Measurements from ENCODE around the gene STMN3. TPM values are rescaled to one million over a fixed set of nuclear protein-coding genes. Genes with fewer than 3 reads are reported as not detected.

Gene STMN3
- total and polyA plus RNA-seq, 10 of the 15 experiments (the other 5 are each of a cell fraction or from before 2014, with no cell fraction given): 0.09 to 3.6 (median 1.4) TPM; not detected in 1

GRCh38 chr20:63657937-63658748 is 4.9 kb upstream of the STMN3 start, which contains the start of gene RTEL1:
Gene RTEL1 (plus strand): TSS chr20:63658312. CDS start chr20:63659403, 1,091 bp downstream.
- Histone ChIP-seq H3K79me2 (ENCODE audit: control insufficient read depth, insufficient read depth, low read length) (peaks cover 10% of the 10 kb centered on the region), H4K20me1 (ENCODE audit: control insufficient read depth, insufficient read depth) (no peaks in the 10 kb centered on the region), H3K27ac (ENCODE audit: control insufficient read depth, insufficient read depth) (peak within 1 kb of the TSS; percentile 84), H3K4me1 (ENCODE audit: control insufficient read depth, insufficient read depth, low read length) (peaks cover 8% of the 10 kb centered on the region), H3K27me3 (replicated peaks in 1 of 2; ENCODE audit: control insufficient read depth in 2 of 2, insufficient read depth in 2 of 2, low read length in 1 of 2) (peaks cover 2 to 7% of the 10 kb centered on the region in 2 experiments; a peak in 2 of 4 replicates), H3K36me3 (ENCODE audit: control insufficient read depth in 2 of 2, insufficient read depth in 2 of 2, low read length in 1 of 2) (peaks cover 0 to 2% of the 10 kb centered on the region in 2 experiments; a peak in 2 of 4 replicates), H3K4me2 (ENCODE audit: control insufficient read depth, insufficient read depth) (peak within 1 kb of the TSS; percentile 85), H3K9ac (ENCODE audit: control insufficient read depth, insufficient read depth, low read length) (peak within 1 kb of the TSS; percentile 78), H2AFZ (ENCODE audit: control insufficient read depth, low read depth, low read length) (peak within 1 kb of the TSS; percentile 98), H3K9me3 (replicated peaks; ENCODE audit: control insufficient read depth, insufficient read depth, low read length) (no peaks in the 10 kb centered on the region), H3K4me3 (peak within 1 kb of the TSS; percentile 93)
- CTCF ChIA-PET: interaction anchor here (0.7 to 2.2 kb wide), 11 partner anchors 10 to 381 kb away, joined by 3 to 10 read pairs (median 3); partner anchors contain the start of genes ARFRP1, LIME1, PTK6 and TPD52L2
- BruUV-seq (replicated peaks): no TSS peak
- ATAC-seq: peak; percentile 98
- peak; percentile 59 for DNase-seq (ENCODE audit: low read depth, low spot score)
- under 1% methylated on average over 72 of the region's 73 CpGs for WGBS (ENCODE audit: insufficient coverage, insufficient replicate concordance, low lambda C conversion rate, missing lambda C conversion rate)
- SMC1A ChIA-PET (ENCODE audit: uncharacterized antibody, unreplicated experiment): interaction anchor here (0.6 to 1.8 kb wide), 4 partner anchors 16 to 207 kb away, joined by 3 to 13 read pairs (median 5); partner anchors contain the start of genes PTK6 and TPD52L2
- peak; percentile 84 for FAIRE-seq
- intact Hi-C loops (cut with micrococcal nuclease; ENCODE audit: unreplicated experiment) (no loop called here), in situ Hi-C loops (cut with MboI) (no loop called here)
- POLR2A ChIA-PET: interaction anchor here (0.6 to 1.5 kb wide), 8 partner anchors 8 to 298 kb away, joined by 3 to 13 read pairs (median 4); partner anchors contain the start of genes ARFRP1, GMEB2, HELZ2 and PTK6
- RAD21 ChIA-PET (ENCODE audit: unreplicated experiment): interaction anchor here (0.7 to 1.5 kb wide), 10 partner anchors 10 to 239 kb away, joined by 3 to 24 read pairs (median 4); partner anchors contain the start of genes ARFRP1, LIME1, PTK6 and TPD52L2
- no peak; the same call in 1 of the 2 replicates for TF ChIP-seq HDAC2 (IDR thresholded peaks at IDR 0.05)
- TF ChIP-seq, protein P1, sequence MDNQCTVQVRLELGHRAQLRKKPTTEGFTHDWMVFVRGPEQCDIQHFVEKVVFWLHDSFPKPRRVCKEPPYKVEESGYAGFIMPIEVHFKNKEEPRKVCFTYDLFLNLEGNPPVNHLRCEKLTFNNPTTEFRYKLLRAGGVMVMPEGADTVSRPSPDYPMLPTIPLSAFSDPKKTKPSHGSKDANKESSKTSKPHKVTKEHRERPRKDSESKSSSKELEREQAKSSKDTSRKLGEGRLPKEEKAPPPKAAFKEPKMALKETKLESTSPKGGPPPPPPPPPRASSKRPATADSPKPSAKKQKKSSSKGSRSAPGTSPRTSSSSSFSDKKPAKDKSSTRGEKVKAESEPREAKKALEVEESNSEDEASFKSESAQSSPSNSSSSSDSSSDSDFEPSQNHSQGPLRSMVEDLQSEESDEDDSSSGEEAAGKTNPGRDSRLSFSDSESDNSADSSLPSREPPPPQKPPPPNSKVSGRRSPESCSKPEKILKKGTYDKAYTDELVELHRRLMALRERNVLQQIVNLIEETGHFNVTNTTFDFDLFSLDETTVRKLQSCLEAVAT (IDR thresholded peaks at IDR 0.05): peak; percentile 82
- no peak for TF ChIP-seq STAT3 (IDR thresholded peaks at IDR 0.05; ENCODE audit: low read depth, low read length)
- TF ChIP-seq, protein P2, sequence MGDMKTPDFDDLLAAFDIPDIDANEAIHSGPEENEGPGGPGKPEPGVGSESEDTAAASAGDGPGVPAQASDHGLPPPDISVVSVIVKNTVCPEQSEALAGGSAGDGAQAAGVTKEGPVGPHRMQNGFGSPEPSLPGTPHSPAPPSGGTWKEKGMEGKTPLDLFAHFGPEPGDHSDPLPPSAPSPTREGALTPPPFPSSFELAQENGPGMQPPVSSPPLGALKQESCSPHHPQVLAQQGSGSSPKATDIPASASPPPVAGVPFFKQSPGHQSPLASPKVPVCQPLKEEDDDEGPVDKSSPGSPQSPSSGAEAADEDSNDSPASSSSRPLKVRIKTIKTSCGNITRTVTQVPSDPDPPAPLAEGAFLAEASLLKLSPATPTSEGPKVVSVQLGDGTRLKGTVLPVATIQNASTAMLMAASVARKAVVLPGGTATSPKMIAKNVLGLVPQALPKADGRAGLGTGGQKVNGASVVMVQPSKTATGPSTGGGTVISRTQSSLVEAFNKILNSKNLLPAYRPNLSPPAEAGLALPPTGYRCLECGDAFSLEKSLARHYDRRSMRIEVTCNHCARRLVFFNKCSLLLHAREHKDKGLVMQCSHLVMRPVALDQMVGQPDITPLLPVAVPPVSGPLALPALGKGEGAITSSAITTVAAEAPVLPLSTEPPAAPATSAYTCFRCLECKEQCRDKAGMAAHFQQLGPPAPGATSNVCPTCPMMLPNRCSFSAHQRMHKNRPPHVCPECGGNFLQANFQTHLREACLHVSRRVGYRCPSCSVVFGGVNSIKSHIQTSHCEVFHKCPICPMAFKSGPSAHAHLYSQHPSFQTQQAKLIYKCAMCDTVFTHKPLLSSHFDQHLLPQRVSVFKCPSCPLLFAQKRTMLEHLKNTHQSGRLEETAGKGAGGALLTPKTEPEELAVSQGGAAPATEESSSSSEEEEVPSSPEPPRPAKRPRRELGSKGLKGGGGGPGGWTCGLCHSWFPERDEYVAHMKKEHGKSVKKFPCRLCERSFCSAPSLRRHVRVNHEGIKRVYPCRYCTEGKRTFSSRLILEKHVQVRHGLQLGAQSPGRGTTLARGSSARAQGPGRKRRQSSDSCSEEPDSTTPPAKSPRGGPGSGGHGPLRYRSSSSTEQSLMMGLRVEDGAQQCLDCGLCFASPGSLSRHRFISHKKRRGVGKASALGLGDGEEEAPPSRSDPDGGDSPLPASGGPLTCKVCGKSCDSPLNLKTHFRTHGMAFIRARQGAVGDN (IDR thresholded peaks at IDR 0.05): peak; percentile 38; the same call in 1 of the 2 replicates
- TF ChIP-seq NFYB (IDR thresholded peaks at IDR 0.05; ENCODE audit: insufficient read depth, low read depth, low read length): 0 out of 2 replicates have a peak, but pooled peaks have one; percentile 10
- peak; percentile 95 for TF ChIP-seq E2F8 (IDR thresholded peaks at IDR 0.05; ENCODE audit: low read depth, partially characterized antibody)
- TF ChIP-seq, protein P3, sequence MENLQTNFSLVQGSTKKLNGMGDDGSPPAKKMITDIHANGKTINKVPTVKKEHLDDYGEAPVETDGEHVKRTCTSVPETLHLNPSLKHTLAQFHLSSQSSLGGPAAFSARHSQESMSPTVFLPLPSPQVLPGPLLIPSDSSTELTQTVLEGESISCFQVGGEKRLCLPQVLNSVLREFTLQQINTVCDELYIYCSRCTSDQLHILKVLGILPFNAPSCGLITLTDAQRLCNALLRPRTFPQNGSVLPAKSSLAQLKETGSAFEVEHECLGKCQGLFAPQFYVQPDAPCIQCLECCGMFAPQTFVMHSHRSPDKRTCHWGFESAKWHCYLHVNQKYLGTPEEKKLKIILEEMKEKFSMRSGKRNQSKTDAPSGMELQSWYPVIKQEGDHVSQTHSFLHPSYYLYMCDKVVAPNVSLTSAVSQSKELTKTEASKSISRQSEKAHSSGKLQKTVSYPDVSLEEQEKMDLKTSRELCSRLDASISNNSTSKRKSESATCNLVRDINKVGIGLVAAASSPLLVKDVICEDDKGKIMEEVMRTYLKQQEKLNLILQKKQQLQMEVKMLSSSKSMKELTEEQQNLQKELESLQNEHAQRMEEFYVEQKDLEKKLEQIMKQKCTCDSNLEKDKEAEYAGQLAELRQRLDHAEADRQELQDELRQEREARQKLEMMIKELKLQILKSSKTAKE (IDR thresholded peaks at IDR 0.05; ENCODE audit: low read depth, poor library complexity, severe bottlenecking): no peak
- peak; percentile 98 for TF ChIP-seq RB1 (IDR thresholded peaks at IDR 0.05; ENCODE audit: borderline replicate concordance)
